T-cell (primary cell): Measurements from ENCODE around the gene NOL4L. TPM values are rescaled to one million over a fixed set of nuclear protein-coding genes. Genes with fewer than 3 reads are reported as not detected.
"Not testable (repeated sequence)": the region's sequence is repeated elsewhere in the genome, so short reads cannot be mapped to it uniquely, and the experiment has no call there.

Experiments used
- ATAC-seq, 4 experiments: fragments of 200-7000 bp in 3 of 4; fragments of 150-1000 bp in 1 of 4; cut with Tn5 transposase; replicated peaks in 1 of 4; 1 replicate in 3 of 4; 2 replicates in 1 of 4; pipeline ENCODE4 v1.10.0; 2021; ENCODE audit warnings: moderate library complexity in 3 of 4, mild to moderate bottlenecking in 2 of 4, moderate number of reproducible peaks in 1 of 4
- CTCF ChIA-PET, 2 donors: fragments of 300-600 bp; sonication (Branson Sonifier 250); formaldehyde crosslinking; loops; one replicate each; lab custom pipeline; 2022; ENCODE audit warnings: antibody characterized with exemption in 2 of 2; lab: Charles Lee
- POLR2A ChIA-PET, 2 donors: fragments of 300-600 bp; sonication (Branson Sonifier 250); formaldehyde crosslinking; loops; one replicate each; lab custom pipeline; 2022; ENCODE audit warnings: antibody characterized with exemption in 2 of 2; lab: Charles Lee
- DNase-seq, 35 experiments: peaks; one replicate each; pipeline versions ENCODE4 v3.0.0 to v3.0.0-alpha.2; 2013 to 2023
- H3K27ac ChIP-seq: one replicate; pipeline ENCODE4 v1.5.1; 2013; ENCODE audit warnings: low read length
- H3K27me3 ChIP-seq, 2 experiments: replicated peaks in 1 of 2; 1 replicate in 1 of 2; 2 replicates in 1 of 2; pipeline versions ENCODE4 v1.6.1 to v1.7.0; 2013; ENCODE audit warnings: low read length in 1 of 2, mixed read lengths in 1 of 2; ENCODE audit not compliant: control insufficient read depth in 2 of 2, insufficient read depth in 2 of 2; ENCODE audit errors: extremely low read depth in 1 of 2
- H3K36me3 ChIP-seq, 2 donors: 1 replicate in 1 of 2; 2 replicates in 1 of 2; pipeline versions ENCODE4 v1.6.1 to v1.7.0; 2013; ENCODE audit warnings: low read length in 1 of 2; ENCODE audit not compliant: control insufficient read depth in 2 of 2, insufficient read depth in 1 of 2; ENCODE audit errors: extremely low read depth in 1 of 2
- H3K4me1 ChIP-seq, 2 experiments: 1 replicate in 1 of 2; 2 replicates in 1 of 2; pipeline versions ENCODE4 v1.6.1 to v1.7.0; 2013; ENCODE audit warnings: low read length in 2 of 2, mixed read lengths in 1 of 2; ENCODE audit not compliant: insufficient read depth in 2 of 2, control insufficient read depth in 1 of 2; ENCODE audit errors: extremely low read depth in 1 of 2
- H3K4me3 ChIP-seq, 2 donors: 1 replicate in 1 of 2; 2 replicates in 1 of 2; pipeline versions ENCODE4 v1.5.1 to v1.7.0; 2013; ENCODE audit warnings: mild to moderate bottlenecking in 2 of 2, low read length in 1 of 2, moderate library complexity in 1 of 2; ENCODE audit not compliant: control insufficient read depth in 1 of 2; ENCODE audit errors: extremely low read depth in 1 of 2
- H3K9me3 ChIP-seq: 2 replicates; pipeline ENCODE4 v1.7.0; 2013
- H3K27ac Mint-ChIP-seq, 2 donors: one replicate each; pipeline ENCODE4 v1.8.0; 2020 to 2021; ENCODE audit warnings: mild to moderate bottlenecking in 2 of 2, mixed read lengths in 2 of 2
- H3K27me3 Mint-ChIP-seq, 2 donors: one replicate each; pipeline ENCODE4 v1.8.0; 2021 to 2022; ENCODE audit warnings: mixed read lengths in 2 of 2
- H3K36me3 Mint-ChIP-seq: one replicate; pipeline ENCODE4 v1.8.0; 2021; ENCODE audit warnings: mixed read lengths
- H3K4me1 Mint-ChIP-seq, 3 donors: one replicate each; pipeline ENCODE4 v1.8.0; 2020 to 2022; ENCODE audit warnings: mixed read lengths in 3 of 3, mild to moderate bottlenecking in 1 of 3
- H3K4me3 Mint-ChIP-seq, 3 donors: one replicate each; pipeline ENCODE4 v1.8.0; 2020 to 2022; ENCODE audit warnings: mild to moderate bottlenecking in 3 of 3, mixed read lengths in 3 of 3, moderate library complexity in 3 of 3
- H3K9me3 Mint-ChIP-seq, 3 donors: one replicate each; pipeline ENCODE4 v1.8.0; 2020 to 2022; ENCODE audit warnings: mixed read lengths in 3 of 3
- WGBS: methylation state at CpG from one replicate; pipeline ENCODE4 v1.1.5; 2013; ENCODE audit warnings: missing lambda C conversion rate; ENCODE audit not compliant: insufficient coverage; 5-methylcytosine and 5-hydroxymethylcytosine counted together
- total RNA-seq, 35 experiments: library from RNA in 6 of 35; stranded (reverse) in 6 of 35; fragments of 120-200 nt in 1 of 35; gene quantifications; one replicate each; pipeline versions ENCODE4 v1.2.1 to v1.2.4 and lab custom pipeline; 2013 to 2026

NOL4L gene
- total RNA-seq, 5 donors from 2014 or later (not counting 1 experiment from before 2014, with no cell fraction given): 63.5 to 88.8 (median 74.4) TPM

GRCh38 chr20:32496811-32497533 is 88.2 kb downstream of the NOL4L start:
- ChIA-PET POLR2A (interaction anchor here (0.6 to 0.7 kb wide), 3 partner anchors 16 to 346 kb away, joined by 4 to 7 read pairs (median 4); no protein-coding TSS in a partner anchor), CTCF (interaction anchor here in 1 of 2 donors (0.7 to 1.0 kb wide), 2 partner anchors 47 to 156 kb away, joined by 3 to 5 read pairs; no protein-coding TSS in a partner anchor)
- Histone ChIP-seq H3K36me3 (peaks cover 0 to 35% of the 10 kb centered on the region in 2 donors), H3K4me1 (peaks cover 0 to 16% of the 10 kb centered on the region in 2 experiments), H3K4me3 (no peak overlapping the region), H3K9me3 (no peaks in the 10 kb centered on the region), H3K27me3 (no peaks in the 10 kb centered on the region), H3K27ac (no peak overlapping the region)
- DNase-seq: no peak
- ATAC-seq: no peak
- H3K27me3 Mint-ChIP-seq: no peaks in the 10 kb centered on the region
- peak overlapping the region in 1 of 2 donors; percentile 82 for H3K27ac Mint-ChIP-seq
- H3K4me3 Mint-ChIP-seq: no peak overlapping the region
- H3K4me1 Mint-ChIP-seq: peaks cover 28 to 61% (median 53%) of the 10 kb centered on the region in 3 donors
- peaks cover 32% of the 10 kb centered on the region for H3K36me3 Mint-ChIP-seq
- 100% methylated on average over 2 of the region's 11 CpGs for WGBS
- no peaks in the 10 kb centered on the region for H3K9me3 Mint-ChIP-seq

DNA sequence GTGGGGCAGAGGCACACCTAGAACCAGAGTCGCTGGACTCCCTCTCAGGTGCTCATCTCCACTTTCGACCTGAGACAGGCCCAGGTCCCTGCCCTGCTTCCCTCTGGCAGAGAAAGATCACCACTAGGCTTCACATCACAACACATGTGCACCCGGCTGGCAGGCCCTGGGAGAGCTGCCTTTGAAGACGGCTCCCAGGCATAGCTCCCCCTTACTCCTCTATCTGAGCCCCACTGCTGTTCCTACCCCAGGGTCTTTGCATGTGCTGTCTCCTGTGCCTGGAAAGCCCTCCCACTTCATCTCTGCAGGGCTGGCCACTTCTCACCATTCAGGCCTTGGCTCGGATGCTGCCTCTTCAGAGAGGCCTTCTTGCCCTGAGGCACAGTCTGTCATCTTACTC is 89.2 kb downstream of the NOL4L start:
- no peak overlapping the region for H3K27ac ChIP-seq
- peaks cover 0 to 20% of the 10 kb centered on the region in 2 experiments for H3K4me1 ChIP-seq
- no peak overlapping the region for H3K4me3 Mint-ChIP-seq
- DNase-seq (no peak), ATAC-seq (no peak)
- no peaks in the 10 kb centered on the region for H3K9me3 Mint-ChIP-seq
- H3K27me3 ChIP-seq: no peaks in the 10 kb centered on the region
- no peaks in the 10 kb centered on the region for H3K9me3 ChIP-seq
- H3K36me3 Mint-ChIP-seq: peaks cover 28% of the 10 kb centered on the region
- ChIA-PET POLR2A (no interaction called here), CTCF (no interaction called here)
- no peaks in the 10 kb centered on the region for H3K27me3 Mint-ChIP-seq
- no peak overlapping the region for H3K4me3 ChIP-seq
- peaks cover 28 to 58% (median 53%) of the 10 kb centered on the region in 3 donors for H3K4me1 Mint-ChIP-seq
- H3K36me3 ChIP-seq: peaks cover 0 to 39% of the 10 kb centered on the region in 2 donors
- 92% methylated on average over 5 of the region's 5 CpGs for WGBS
- peak overlapping the region; percentile 83 to 90 for H3K27ac Mint-ChIP-seq

DNA sequence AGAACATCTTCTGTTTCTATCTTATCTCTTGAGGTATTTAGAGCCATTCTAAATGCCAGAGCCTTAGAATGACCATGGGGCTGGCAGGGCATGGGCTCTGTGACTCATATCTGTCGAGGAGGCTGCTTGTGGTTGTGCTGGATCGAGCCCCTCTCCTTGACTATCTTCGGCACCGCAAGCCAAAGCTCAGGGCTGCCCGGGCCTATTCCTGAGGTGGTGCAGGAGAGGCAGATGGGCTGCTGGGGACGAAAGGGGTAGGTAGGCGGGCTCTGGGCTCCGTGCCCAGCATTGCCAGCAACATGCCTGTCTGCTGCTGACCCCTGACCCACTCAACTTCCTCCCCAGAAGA is 89.9 kb downstream of the NOL4L start:
- POLR2A ChIA-PET: no interaction called here
- Histone ChIP-seq H3K36me3 (peaks cover 2 to 36% of the 10 kb centered on the region in 2 donors), H3K27me3 (no peaks in the 10 kb centered on the region), H3K9me3 (no peaks in the 10 kb centered on the region), H3K4me3 (no peak overlapping the region), H3K4me1 (peaks cover 0 to 20% of the 10 kb centered on the region in 2 experiments), H3K27ac (no peak overlapping the region)
- no peaks in the 10 kb centered on the region for H3K27me3 Mint-ChIP-seq
- peaks cover 33% of the 10 kb centered on the region for H3K36me3 Mint-ChIP-seq
- ATAC-seq: no peak
- CTCF ChIA-PET: no interaction called here
- no peak for DNase-seq
- whole genome bisulfite sequencing: 92% methylated on average over 5 of the region's 8 CpGs
- H3K9me3 Mint-ChIP-seq: no peaks in the 10 kb centered on the region
- no peak overlapping the region for H3K4me3 Mint-ChIP-seq
- H3K27ac Mint-ChIP-seq: peak overlapping the region; percentile 15 to 90
- H3K4me1 Mint-ChIP-seq: peaks cover 27 to 58% (median 52%) of the 10 kb centered on the region in 3 donors

DNA sequence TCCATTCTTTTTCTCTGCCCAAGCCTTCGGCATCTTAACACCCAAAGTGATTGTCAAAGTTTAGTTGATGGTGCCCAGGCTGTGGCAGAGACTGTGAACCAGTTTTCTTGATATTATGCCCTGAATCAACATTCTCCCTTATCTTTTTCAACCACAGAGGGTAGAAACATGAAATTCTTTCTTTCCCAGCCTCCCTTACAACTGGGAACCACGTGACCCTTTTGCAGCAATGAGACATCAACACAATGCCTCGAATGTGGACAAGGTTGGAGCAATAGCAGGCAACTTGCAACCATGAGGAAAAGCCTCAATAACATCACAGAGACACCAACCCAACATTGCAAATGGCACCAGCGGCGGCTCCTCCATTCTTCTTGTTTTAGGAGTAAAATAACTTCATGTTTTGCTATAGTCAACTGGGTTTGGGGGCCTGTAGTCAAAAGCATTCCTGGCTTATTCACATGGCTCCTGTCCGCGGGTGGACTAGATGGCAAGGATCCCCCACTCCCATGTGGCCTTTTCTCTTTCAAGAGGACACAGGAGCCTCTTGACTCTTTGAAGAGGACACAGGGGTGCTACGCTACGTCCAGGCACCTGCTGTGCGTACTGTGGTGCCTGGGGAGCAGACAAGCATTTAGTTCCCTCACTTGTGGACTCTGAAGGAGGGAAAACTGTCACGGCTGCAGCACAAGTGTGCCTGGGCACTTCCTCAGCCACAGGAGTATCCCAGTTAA is 90.5 kb downstream of the NOL4L start:
- ChIA-PET CTCF (interaction anchor here (0.6 to 0.7 kb wide), 3 partner anchors 14 to 390 kb away, joined by 4 to 7 read pairs (median 5); no protein-coding TSS in a partner anchor), POLR2A (no interaction called here)
- DNase-seq (no peak), ATAC-seq (no peak)
- no peaks in the 10 kb centered on the region for H3K9me3 ChIP-seq
- Mint-ChIP-seq H3K4me3 (no peak overlapping the region), H3K4me1 (peaks cover 27 to 55% (median 50%) of the 10 kb centered on the region in 3 donors), H3K36me3 (peaks cover 33% of the 10 kb centered on the region), H3K9me3 (no peaks in the 10 kb centered on the region), H3K27me3 (no peaks in the 10 kb centered on the region), H3K27ac (peak overlapping the region; percentile 83 to 90)
- WGBS: 97% methylated on average over 6 of the region's 11 CpGs
- H3K4me1 ChIP-seq: peaks cover 0 to 20% of the 10 kb centered on the region in 2 experiments
- H3K27ac ChIP-seq: no peak overlapping the region
- peaks cover 4 to 36% of the 10 kb centered on the region in 2 donors for H3K36me3 ChIP-seq
- H3K27me3 ChIP-seq: no peaks in the 10 kb centered on the region
- H3K4me3 ChIP-seq: no peak overlapping the region

DNA sequence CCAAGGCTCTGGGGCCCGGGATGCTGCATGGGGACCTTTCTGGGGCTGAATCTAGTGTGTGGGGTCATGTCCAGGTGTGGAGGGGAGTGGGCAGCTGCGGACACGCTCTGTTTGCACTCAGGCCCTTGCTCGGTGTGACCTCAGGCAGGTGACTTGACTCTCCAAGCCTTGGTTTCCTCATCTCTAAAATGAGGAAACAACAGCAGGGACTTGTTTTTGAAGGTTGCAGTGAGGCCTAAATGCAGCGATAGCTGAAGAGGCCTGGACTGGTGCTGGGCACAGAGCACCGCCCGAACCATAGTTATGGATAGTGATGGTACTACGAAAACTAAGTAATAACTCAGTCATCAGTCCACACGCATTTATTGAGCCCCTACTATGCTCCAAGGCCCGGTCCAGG is 91.8 kb downstream of the NOL4L start:
- no peaks in the 10 kb centered on the region for H3K9me3 ChIP-seq
- CTCF ChIA-PET: interaction anchor here in 1 of 2 donors (0.7 kb wide), 1 partner anchor 1819 kb away, joined by 8 read pairs; no protein-coding TSS in a partner anchor
- H3K4me3 ChIP-seq: no peak overlapping the region
- Mint-ChIP-seq H3K4me1 (peaks cover 34 to 56% (median 48%) of the 10 kb centered on the region in 3 donors), H3K27me3 (no peaks in the 10 kb centered on the region), H3K36me3 (peaks cover 38% of the 10 kb centered on the region), H3K4me3 (no peak overlapping the region), H3K27ac (peak overlapping the region; percentile 46 to 66), H3K9me3 (peaks cover 0 to 4% (median 0%) of the 10 kb centered on the region in 3 donors)
- H3K36me3 ChIP-seq: peaks cover 6 to 36% of the 10 kb centered on the region in 2 donors
- ATAC-seq: no peak
- WGBS: 97% methylated on average over 6 of the region's 10 CpGs
- H3K27ac ChIP-seq: no peak overlapping the region
- H3K4me1 ChIP-seq: peaks cover 0 to 20% of the 10 kb centered on the region in 2 experiments
- no peak for DNase-seq
- H3K27me3 ChIP-seq: no peaks in the 10 kb centered on the region
- POLR2A ChIA-PET: interaction anchor here in 1 of 2 donors (0.6 kb wide), 1 partner anchor 13 kb away, joined by 4 read pairs; no protein-coding TSS in a partner anchor

DNA sequence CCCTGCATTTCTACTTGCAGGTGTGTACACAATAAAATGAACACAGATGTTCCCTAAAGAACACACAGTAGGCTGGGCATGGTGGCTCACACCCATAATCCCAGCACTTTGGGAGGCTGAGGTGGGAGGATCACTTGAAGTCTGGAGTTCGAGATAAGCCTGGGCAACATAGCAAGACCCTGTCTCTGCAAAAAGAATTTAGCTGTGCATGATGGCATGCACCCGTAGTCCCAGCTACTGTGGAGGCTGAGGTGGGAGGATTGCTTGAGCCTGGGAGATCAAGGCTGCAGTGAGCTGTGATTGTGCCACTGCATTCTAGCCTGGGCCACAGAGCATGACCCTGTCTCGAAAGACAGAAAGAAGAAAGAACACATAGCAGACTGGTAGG is 93.4 kb downstream of the NOL4L start:
- ATAC-seq, H3K4me3 Mint-ChIP-seq, H3K27me3 ChIP-seq, H3K9me3 Mint-ChIP-seq, DNase-seq, POLR2A ChIA-PET, H3K27me3 Mint-ChIP-seq, H3K4me3 ChIP-seq, H3K27ac ChIP-seq, H3K9me3 ChIP-seq: not testable (repeated sequence)
- Histone ChIP-seq H3K4me1 (peaks cover 0 to 12% of the 10 kb centered on the region in 2 experiments), H3K36me3 (peaks cover 9 to 40% of the 10 kb centered on the region in 2 donors)
- Mint-ChIP-seq H3K27ac (peak overlapping the region; percentile 66 to 76), H3K36me3 (peaks cover 41% of the 10 kb centered on the region), H3K4me1 (peaks cover 40 to 56% (median 46%) of the 10 kb centered on the region in 3 donors)
- 92% methylated on average over 2 of the region's 3 CpGs for WGBS
- CTCF ChIA-PET: interaction anchor here in 1 of 2 donors (0.5 kb wide), 1 partner anchor 81 kb away, joined by 3 read pairs; no protein-coding TSS in a partner anchor
